Left ventricle myocardium inferior (tissue), 1 donor: Measurements from ENCODE around the gene GDPD4. TPM values are rescaled to one million over a fixed set of nuclear protein-coding genes. Genes with fewer than 3 reads are reported as not detected.

Experiments used
- DNase-seq: peaks from one replicate; pipeline ENCODE4 v3.0.0-alpha.2; 2020
- H3K27ac ChIP-seq: fragments of 200-600 bp; replicated peaks from 2 replicates; pipeline ENCODE4 v1.8.0; 2021
- H3K27me3 ChIP-seq: fragments of 200-600 bp; 2 replicates; pipeline ENCODE4 v1.8.0; 2021; ENCODE audit warnings: low read depth
- H3K36me3 ChIP-seq: fragments of 200-600 bp; 2 replicates; pipeline ENCODE4 v1.8.0; 2021
- H3K4me1 ChIP-seq: fragments of 200-600 bp; 2 replicates; pipeline ENCODE4 v1.8.0; 2021
- H3K4me3 ChIP-seq: fragments of 200-600 bp; 2 replicates; pipeline ENCODE4 v1.8.0; 2021; ENCODE audit warnings: mild to moderate bottlenecking, moderate library complexity
- H3K9me3 ChIP-seq: fragments of 200-600 bp; replicated peaks from 2 replicates; pipeline ENCODE4 v1.8.0; 2021
- intact Hi-C: fragments of 100-400 bp; cut with micrococcal nuclease; formaldehyde crosslinking; loops from one replicate; pipeline ENCODE4 v1.11.0; 2022
- long read RNA-seq: library from polyadenylated mRNA; unstranded; transcript quantifications from one replicate; pipeline ENCODE4 v2.0.0, GENCODE V29; 2021
- total RNA-seq: library from RNA; stranded (reverse); fragmentation: NEBNext Ultra II Directional; extraction: Animal tissue kit (Norgen Biotek cat#: 25700); gene quantifications from one replicate; pipeline ENCODE4 v1.2.1, GENCODE V29; 2021
- TF ChIP-seq, protein P1 (sequence below): fragments of 200-600 bp; IDR thresholded peaks from 2 replicates; pipeline ENCODE4 v1.8.0; 2021; ENCODE audit warnings: antibody characterized with exemption, mild to moderate bottlenecking, borderline replicate concordance
- donor health status: DM: no; HTN: yes; CAD: no; lungs with severe emphysema.

The GDPD4 gene, protein sequence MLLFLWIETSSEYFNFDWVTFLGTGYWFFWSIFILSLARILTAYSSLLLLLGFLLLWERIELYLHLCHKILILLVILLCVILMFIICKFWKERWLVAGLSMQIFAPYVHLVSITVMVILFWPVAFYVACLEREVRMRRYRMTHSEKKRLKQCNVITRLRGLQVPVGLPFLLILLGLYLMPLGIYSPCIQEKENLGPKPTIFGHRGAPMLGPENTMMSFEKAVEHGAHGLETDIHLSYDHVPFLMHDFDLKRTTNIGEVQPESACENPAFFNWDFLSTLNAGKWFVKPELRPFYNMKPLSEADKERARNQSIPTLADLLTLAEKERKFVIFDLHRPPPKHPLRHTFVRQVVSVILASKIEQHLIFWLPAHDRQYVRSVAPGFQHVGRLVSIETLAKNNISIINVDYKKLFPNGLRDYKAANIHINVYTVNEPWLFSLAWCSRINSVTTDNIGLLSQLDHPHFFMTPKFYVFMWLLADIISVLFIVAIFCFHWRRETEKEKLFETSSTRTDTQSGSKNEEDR
- total RNA-seq = not detected
- long read RNA-seq = 0 reads

DNA sequence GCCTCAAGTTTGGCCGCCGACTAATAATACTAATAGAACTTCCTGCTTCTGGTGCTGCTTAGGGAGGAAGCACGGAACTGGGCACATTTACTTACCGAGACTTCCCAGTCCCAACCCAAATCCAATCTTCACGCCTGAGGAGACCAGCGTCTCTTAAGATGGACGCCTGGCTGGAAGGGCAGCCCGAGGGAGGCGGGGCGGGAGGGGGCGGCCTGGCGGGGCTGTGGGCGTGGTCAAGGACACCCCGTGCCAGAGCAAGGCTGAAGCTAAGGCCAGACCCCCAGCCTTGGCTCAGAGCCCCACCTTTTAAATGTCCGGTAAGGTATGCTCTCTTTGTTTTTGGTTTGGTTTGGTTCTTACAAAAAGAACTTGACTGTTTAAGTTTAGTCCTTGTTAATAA is at the start of gene GDPD4:
GDPD4 (minus strand) TSS at position 177 of the 400 bp plus-strand sequence. CDS start 16,549 bp downstream, outside the sequence.
- no peak for DNase-seq
- intact Hi-C loops = no loop called here
- Histone ChIP-seq H3K36me3 (no peaks in the 10 kb centered on the region), H3K27me3 (peaks cover 4% of the 10 kb centered on the region), H3K4me1 (no peaks in the 10 kb centered on the region), H3K27ac (no peak within 1 kb of the TSS), H3K4me3 (no peak within 1 kb of the TSS), H3K9me3 (no peaks in the 10 kb centered on the region)
- TF ChIP-seq, protein P1, sequence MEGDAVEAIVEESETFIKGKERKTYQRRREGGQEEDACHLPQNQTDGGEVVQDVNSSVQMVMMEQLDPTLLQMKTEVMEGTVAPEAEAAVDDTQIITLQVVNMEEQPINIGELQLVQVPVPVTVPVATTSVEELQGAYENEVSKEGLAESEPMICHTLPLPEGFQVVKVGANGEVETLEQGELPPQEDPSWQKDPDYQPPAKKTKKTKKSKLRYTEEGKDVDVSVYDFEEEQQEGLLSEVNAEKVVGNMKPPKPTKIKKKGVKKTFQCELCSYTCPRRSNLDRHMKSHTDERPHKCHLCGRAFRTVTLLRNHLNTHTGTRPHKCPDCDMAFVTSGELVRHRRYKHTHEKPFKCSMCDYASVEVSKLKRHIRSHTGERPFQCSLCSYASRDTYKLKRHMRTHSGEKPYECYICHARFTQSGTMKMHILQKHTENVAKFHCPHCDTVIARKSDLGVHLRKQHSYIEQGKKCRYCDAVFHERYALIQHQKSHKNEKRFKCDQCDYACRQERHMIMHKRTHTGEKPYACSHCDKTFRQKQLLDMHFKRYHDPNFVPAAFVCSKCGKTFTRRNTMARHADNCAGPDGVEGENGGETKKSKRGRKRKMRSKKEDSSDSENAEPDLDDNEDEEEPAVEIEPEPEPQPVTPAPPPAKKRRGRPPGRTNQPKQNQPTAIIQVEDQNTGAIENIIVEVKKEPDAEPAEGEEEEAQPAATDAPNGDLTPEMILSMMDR = no peak

DNA sequence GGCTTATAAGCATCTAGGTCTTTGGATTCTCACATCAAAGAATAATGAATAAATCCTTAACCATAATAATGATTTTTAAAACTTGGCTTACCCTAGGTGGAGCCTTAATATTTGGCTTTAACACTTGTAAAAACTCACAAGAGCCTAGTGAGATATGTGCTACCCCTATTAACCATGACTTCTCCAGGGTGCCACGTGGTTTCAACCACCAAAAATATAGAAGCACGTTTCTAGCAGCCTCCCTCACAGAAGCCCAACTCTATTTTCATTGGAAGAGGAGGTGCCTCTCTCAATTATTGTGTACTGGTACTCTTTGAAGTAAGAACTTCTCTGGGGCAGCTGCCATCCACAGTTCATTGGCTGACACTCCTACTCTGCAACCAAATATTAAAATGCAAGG is 46.5 kb upstream of the GDPD4 start:
- no peaks in the 10 kb centered on the region for H3K27me3 ChIP-seq
- TF ChIP-seq, protein P1 = no peak
- intact Hi-C loops = no loop called here
- no peak overlapping the region for H3K27ac ChIP-seq
- no peaks in the 10 kb centered on the region for H3K36me3 ChIP-seq
- peaks cover 18% of the 10 kb centered on the region for H3K4me1 ChIP-seq
- no peaks in the 10 kb centered on the region for H3K9me3 ChIP-seq
- DNase-seq = no peak
- H3K4me3 ChIP-seq = no peak overlapping the region

DNA sequence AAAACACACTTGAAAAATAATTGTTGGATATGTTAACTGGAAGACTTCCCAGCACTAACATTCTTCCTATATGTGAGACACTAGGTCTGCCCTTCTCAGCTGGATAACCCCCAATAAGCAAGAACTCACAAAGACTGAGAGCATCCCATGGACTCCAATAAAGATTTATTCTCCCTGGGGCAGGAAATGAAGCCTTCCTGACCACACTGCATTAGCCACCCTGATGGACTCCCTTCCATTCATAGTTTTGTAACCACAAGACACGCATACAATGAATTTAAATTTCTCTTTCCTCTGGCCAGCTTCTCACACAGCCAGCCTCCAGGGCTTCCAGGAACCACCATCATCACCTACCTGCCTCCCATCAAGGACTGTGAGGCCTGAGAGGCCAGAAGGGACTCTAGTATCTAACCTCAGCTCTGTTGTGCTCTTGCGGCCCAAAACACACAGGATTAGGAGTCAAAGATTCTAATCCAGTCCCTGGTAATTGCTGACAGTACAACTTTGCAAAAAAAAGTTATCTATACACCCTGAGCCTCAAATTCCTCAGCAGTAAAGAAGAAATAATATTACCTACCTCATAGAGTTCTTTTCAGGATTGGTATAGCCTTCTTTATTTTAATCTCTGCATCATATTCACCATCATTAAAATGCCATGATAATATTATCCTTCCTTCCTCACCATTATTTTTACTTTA is 45.6 kb upstream of the GDPD4 start:
- Histone ChIP-seq H3K9me3 (no peaks in the 10 kb centered on the region), H3K4me1 (peaks cover 10% of the 10 kb centered on the region), H3K4me3 (no peak overlapping the region), H3K27ac (no peak overlapping the region), H3K27me3 (no peaks in the 10 kb centered on the region), H3K36me3 (no peaks in the 10 kb centered on the region)
- DNase-seq = no peak
- TF ChIP-seq, protein P1 = no peak
- intact Hi-C loops = no loop called here

DNA sequence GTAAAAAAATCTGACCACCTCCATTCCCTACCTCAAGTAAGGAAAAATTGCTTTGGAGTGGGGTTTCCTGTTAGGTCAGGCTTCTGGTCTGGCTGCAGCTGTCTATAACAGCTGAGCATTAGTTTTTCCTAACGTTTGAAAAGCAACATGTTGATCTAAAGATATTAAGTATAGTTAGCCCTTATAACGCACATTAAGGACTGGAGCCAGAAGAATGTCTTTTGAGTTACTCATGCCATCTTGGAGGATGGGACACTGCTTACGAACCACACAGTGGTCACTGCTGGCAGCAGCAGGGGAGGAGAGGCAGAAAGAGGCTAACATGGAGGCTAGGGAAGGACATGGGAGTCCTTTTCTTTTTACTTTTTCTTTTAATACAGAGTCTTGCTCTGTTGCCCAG is 44.1 kb upstream of the GDPD4 start:
- DNase-seq = no peak
- no peak overlapping the region for H3K27ac ChIP-seq
- no peaks in the 10 kb centered on the region for H3K4me1 ChIP-seq
- no peaks in the 10 kb centered on the region for H3K9me3 ChIP-seq
- no peaks in the 10 kb centered on the region for H3K36me3 ChIP-seq
- no peak overlapping the region for H3K4me3 ChIP-seq
- intact Hi-C loops = no loop called here
- no peaks in the 10 kb centered on the region for H3K27me3 ChIP-seq
- TF ChIP-seq, protein P1 = no peak

DNA sequence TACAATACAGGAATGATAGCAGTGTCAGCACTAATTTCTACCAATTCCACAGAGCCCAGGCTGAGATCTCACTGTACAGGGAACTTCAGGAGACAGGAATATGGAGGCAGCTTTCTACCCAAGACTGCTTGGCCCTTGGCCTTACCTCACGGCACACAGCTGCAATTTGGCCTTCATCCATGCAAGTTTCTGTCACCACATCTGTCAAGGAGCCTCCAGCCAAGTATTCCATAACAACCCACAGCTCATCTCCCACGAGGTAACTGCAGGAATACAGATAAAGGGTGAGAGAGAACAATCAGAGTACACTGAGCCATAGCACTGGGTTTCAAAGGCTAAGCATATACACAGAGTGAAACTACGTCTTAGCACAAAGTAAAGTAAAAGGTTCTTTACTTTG is 39.0 kb upstream of the GDPD4 start:
- DNase-seq = no peak
- no peak overlapping the region for H3K27ac ChIP-seq
- peaks cover 9% of the 10 kb centered on the region for H3K36me3 ChIP-seq

More for the DNA sequence above, 39.0 kb upstream of the GDPD4 start:
- no peak overlapping the region for H3K4me3 ChIP-seq
- H3K4me1 ChIP-seq = no peaks in the 10 kb centered on the region
- no peaks in the 10 kb centered on the region for H3K9me3 ChIP-seq
- TF ChIP-seq, protein P1 = no peak
- intact Hi-C loops = no loop called here
- no peaks in the 10 kb centered on the region for H3K27me3 ChIP-seq
